Parietal lobe (tissue), 2 donors: ENCODE data around the gene OR2T10. TPM values are rescaled to one million over a fixed set of nuclear protein-coding genes. Genes with fewer than 3 reads are reported as not detected.

Source experiments
- small RNA-seq: library from RNA; depleted of rRNA; stranded (forward); fragments of <200 nt; gene quantifications from one replicate; pipeline ENCODE3, GENCODE V24; 2014; ENCODE audit warnings: low replicate concordance
- total RNA-seq: library from RNA; depleted of rRNA; stranded (reverse); fragments of >200 nt; gene quantifications from one replicate; pipeline ENCODE4 v1.2.3, GENCODE V29; 2014

Gene OR2T10, protein sequence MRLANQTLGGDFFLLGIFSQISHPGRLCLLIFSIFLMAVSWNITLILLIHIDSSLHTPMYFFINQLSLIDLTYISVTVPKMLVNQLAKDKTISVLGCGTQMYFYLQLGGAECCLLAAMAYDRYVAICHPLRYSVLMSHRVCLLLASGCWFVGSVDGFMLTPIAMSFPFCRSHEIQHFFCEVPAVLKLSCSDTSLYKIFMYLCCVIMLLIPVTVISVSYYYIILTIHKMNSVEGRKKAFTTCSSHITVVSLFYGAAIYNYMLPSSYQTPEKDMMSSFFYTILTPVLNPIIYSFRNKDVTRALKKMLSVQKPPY
- not detected for total RNA-seq

DNA sequence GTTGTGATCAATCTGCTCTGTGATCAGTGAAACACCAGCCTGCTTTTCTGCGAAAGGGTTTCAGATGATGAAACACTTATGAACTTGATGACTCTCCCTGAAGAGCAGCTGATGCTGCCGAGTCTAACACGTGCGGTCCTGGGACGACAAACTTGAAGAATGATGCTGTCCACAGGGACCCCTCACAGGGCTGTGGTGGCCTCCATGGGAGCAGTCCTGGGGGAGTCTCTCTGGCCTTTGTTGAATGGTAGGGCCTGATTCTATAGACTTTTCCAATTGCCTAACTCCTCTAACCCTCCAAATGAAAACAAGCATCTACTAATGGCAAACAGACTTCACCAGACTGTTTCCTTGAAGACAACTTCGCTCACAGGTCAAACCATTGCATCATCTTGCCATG is at the start of gene OR2T10:
Gene OR2T10, minus strand, starts transcription at position 112 of the 400 bp plus-strand sequence. CDS start 3,932 bp downstream, outside the sequence.

DNA sequence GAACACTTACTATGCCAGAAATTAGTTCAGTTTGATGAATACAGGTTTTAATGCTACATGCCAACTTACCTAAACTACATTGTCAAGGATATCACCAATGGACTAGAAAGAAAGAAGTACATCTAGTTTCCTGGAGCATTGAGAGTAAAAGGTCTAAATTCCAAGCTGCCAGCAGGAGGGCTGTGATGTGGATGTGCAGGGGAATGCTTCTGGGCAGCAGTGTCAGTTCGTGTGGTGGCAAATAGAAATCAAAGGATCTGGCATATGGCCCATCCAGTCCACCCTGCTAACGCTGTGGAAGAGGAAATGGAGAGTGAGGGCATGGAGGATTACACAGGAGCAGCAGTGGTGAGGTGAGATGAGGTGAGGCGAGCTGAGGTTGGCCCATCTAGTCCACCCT is 47.7 kb upstream of the OR2T10 start, which contains the start of gene OR2T35:
Gene OR2T35, minus strand, starts transcription at position 101 of the 400 bp plus-strand sequence. CDS start 6,020 bp downstream, outside the sequence.

DNA sequence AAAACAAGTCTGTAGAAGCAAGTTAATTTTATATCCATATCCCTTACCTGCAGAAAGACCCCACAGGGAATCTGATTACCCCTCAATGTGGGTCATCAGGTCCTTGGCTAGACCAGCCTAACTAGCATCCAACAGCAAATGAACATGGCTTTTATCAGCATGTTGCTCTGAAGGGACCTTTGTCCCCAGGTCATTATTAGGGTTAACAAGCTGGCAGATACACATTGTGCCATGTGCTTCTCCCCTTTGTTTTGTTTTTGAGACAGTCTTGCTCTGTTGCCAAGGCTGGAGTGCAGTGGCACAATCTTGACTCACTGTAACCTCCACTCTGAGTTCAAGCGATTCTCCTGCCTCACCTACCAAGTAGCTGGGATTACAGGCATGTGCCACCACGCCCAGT is 37.5 kb upstream of the OR2T10 start, which contains the start of gene OR2T11:
Gene OR2T11, minus strand, starts transcription at position 101 of the 400 bp plus-strand sequence. CDS start 7,963 bp downstream, outside the sequence.

DNA sequence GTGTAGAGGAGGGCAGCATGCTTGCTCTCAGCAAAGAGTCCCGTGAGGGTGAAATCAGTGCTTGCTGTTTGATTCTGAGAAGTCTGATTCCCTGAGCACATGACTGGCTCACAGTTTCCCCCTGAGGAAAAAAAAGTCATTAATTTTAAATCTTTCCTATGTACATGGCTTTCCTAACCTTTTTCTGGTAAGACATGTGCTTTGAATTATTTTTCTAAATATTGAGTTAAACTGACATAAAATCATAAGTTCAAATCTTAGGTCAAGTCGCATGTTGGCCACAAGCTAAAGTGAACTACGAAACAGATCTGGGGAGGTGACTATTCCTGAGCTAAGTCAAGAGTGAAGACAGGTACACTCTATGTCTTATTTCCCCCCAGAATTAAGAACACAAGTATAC is 22.8 kb downstream of the OR2T10 start, which contains the start of gene OR2T34:
Gene OR2T34, minus strand, starts transcription at position 101 of the 400 bp plus-strand sequence. Its CDS starts 0 bp downstream, at position 101.

DNA sequence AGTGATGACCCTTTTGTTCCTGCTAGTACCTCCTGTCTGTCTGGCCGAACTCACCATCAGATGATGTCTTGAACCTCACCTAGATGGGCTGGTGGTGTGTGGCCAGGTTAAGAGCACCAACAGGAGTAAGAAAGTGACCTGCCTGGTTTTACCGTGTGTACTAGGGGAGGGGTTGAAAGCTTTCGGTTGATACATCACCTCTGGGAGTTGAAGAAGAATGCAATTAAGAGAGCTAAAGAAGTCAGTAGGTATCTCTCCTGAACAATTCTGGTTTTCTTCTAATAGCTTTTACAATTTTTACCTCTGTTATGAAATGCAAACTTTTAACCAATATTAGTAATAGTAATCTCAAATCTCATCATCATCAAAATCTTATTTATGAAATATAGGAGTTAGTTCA is 34.8 kb downstream of the OR2T10 start, which contains the start of gene OR2T29:
Gene OR2T29, minus strand, starts transcription at position 101 of the 400 bp plus-strand sequence. CDS start 3,281 bp downstream, outside the sequence.

Small RNA genes within 50 kb of the gene (small RNA-seq; reads per million reads assigned to genes)
- not detected for gene RF00019

Other genes starting within 250 kb of the OR2T10 start
- not detected for gene OR14C36, start 248.9 kb downstream of the OR2T10 start, total RNA-seq
- not detected for gene OR2T4, start 236.0 kb downstream of the OR2T10 start, total RNA-seq
- not detected for gene OR2T6, start 222.0 kb downstream of the OR2T10 start, total RNA-seq
- not detected for gene OR2T1, start 194.7 kb downstream of the OR2T10 start, total RNA-seq
- not detected for gene OR2T2, start 152.1 kb downstream of the OR2T10 start, total RNA-seq
- gene OR2T3, start 124.3 kb downstream of the OR2T10 start, total RNA-seq = not detected
- not detected for gene OR2T5, start 109.1 kb downstream of the OR2T10 start, total RNA-seq
- gene OR2G6, start 89.6 kb downstream of the OR2T10 start, total RNA-seq = not detected
- gene OR2T29, start 34.9 kb downstream of the OR2T10 start, total RNA-seq = not detected
- not detected for gene OR2T34, start 22.9 kb downstream of the OR2T10 start, total RNA-seq
- not detected for gene OR2T11, start 37.4 kb upstream of the OR2T10 start, total RNA-seq
- not detected for gene OR2T35, start 47.6 kb upstream of the OR2T10 start, total RNA-seq
- gene OR2T27, start 57.8 kb upstream of the OR2T10 start, total RNA-seq = not detected
- not detected for gene OR14I1, start 105.1 kb upstream of the OR2T10 start, total RNA-seq
- not detected for gene LYPD8, start 158.1 kb upstream of the OR2T10 start, total RNA-seq
- 35.4 TPM for gene SH3BP5L, start 228.2 kb upstream of the OR2T10 start, total RNA-seq
- gene ZNF672, start 240.5 kb upstream of the OR2T10 start, total RNA-seq = 18.5 TPM